Measurements from ENCODE around the gene OR2D3.
"Not testable (repeated sequence)": the region's sequence is repeated elsewhere in the genome, so short reads cannot be mapped to it uniquely, and the experiment has no call there.

The OR2D3 gene, protein sequence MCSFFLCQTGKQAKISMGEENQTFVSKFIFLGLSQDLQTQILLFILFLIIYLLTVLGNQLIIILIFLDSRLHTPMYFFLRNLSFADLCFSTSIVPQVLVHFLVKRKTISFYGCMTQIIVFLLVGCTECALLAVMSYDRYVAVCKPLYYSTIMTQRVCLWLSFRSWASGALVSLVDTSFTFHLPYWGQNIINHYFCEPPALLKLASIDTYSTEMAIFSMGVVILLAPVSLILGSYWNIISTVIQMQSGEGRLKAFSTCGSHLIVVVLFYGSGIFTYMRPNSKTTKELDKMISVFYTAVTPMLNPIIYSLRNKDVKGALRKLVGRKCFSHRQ

DNA sequence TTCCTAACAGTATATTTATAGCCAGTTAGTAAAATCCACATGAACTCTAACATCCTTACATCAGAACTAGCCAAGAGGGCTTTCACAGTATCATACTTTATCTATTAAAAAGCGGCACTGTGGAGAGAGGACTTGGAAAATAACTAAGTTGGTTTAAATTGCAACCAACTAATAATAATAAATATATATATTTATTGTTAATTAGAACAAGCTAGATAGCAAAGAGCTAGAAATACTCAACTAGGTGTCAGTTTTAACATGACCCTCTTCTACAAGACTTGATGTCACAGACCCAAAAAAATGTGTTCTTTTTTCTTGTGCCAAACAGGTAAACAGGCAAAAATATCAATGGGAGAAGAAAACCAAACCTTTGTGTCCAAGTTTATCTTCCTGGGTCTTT lies at the start of gene OR2D3:
TSS of gene OR2D3 (plus strand) at position 301 of the 400 bp plus-strand sequence. CDS start at position 301, 0 bp downstream.
- DNase-seq = no peak

DNA sequence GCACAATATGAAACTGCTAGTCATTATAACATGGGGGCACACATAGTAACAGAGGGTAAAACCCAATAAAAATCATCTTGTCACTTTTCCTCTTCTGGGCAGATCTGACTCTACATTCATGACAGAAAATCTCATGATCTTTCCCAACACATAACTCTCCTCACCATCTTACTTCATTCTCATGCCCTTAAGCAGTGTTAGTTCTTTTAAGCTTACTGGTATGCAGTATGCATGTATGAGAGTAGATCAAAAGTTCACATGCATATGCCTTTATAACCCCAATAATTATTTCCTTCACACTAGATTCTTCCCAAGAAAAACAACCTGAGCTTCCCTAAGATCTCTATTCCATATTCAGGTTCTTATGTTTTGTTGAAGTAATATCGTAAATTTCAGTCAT lies 49.5 kb upstream of the OR2D3 start:
- no peak for DNase-seq

DNA sequence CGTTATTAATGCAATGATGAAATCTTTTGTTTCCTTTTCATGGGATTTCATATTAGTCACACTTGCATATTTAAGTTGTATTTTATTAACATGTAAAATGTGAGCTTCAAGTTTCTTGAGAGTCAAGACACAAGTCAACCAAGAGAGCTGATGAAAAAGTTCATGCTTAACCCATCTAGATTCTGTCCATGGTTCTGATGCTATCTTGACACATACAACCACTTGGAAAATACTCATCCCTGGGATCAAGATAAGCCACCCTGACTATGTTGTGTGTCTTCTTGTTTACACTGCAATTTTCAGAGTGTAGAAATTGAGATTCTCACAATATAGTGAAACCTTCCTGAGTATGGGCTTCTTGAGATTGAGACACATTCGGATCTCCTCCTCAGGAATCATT lies 45.0 kb upstream of the OR2D3 start:
- DNase-seq = no peak

DNA sequence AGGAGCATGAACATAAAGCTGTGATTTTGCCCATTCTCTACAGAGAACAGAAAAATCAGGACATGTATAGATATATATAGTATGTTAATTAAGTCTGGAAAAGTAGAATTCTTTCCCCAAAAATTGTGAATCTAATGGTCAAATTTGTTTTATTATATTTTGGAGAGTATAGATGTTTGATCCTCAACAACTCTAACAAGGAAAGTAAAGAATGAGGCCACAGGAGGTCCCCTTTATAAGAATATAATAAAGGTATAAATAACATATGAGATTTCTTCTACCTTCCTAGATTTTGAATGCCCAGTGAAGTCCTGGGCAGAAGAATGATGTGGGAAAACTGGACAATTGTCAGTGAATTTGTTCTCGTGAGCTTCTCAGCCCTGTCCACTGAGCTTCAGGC lies 44.5 kb upstream of the OR2D3 start, which contains the start of gene OR10A4:
TSS of gene OR10A4 (plus strand) at position 301 of the 400 bp plus-strand sequence. CDS start at position 324, 23 bp downstream.
- no peak for DNase-seq

DNA sequence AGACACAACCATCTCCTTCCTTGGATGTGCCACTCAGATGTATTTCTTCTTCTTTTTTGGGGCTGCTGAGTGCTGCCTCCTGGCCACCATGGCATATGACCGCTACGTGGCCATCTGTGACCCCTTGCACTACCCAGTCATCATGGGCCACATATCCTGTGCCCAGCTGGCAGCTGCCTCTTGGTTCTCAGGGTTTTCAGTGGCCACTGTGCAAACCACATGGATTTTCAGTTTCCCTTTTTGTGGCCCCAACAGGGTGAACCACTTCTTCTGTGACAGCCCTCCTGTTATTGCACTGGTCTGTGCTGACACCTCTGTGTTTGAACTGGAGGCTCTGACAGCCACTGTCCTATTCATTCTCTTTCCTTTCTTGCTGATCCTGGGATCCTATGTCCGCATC lies 43.9 kb upstream of the OR2D3 start:
- no peak for DNase-seq

DNA sequence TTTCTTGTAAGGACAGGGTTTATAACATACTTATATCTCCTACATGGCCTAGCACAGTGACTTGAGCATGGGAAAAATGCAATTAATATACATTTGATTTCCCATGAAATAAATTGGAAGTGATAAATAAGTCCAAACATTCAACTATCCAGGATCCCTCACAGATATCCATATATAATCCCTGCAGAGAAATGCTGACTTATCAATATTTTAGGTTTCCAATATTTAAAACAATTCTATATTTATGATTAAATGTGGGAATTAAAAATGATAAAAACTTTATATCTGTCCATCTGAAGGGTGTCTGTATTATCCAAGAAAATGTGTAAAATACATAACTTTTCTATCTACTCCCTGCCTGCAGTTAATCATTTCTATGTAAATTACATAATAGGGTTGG lies 38.1 kb upstream of the OR2D3 start:
- no peak for DNase-seq

DNA sequence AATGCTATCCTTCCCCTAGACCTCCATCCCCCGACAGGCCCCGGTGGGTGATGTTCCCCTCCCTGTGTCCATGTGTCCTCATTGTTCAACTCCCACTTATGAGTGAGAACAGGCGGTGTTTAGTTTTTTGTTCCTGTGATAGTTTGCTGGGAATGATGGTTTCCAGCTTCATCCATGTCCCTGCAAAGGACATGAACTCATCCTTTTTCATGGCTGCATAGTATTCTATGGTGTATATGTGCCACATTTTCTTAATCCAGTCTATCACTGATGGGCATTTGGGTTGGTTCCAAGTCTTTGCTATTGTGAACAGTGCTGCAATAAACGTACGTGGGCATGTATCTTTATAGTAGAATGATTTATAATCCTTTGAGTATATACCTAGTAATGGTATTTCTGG lies 33.1 kb upstream of the OR2D3 start:
- DNase-seq = not testable (repeated sequence)

DNA sequence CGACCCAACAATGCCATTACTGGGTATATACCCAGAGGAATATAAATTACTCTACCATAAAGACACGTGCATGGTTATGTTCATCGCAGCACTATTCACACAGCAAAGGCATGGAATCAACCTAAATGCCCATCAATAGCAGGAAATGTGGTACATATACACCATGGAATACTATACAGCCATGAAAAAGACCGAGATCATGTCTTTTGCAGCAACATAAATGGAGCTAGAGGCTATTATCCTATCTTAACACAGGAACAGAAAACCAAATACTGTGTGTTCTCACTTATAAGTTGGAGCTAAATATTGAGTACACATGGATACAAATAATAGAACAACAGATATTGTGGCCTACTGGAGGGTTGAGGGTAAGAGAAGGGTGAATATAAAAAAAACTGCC lies 32.0 kb upstream of the OR2D3 start:
- no peak for DNase-seq

DNA sequence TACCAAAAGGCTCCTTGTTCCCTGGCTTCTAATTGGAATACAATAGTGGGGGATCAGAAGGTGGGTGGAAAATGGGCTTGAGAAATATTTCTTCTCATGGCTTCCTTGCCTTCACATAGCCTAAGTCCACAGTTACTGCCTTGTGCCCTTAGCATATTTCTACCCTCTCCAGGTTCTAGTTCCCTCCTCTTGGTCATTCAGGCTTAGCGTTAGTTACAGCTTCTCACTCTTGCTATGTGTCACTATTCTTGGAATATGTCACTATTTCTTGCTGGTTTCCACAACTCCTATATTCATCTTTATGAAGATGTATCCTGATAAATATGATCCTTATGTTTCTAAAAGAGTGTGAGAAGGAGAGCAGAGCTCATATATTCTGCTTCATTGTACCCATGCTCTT lies 31.0 kb upstream of the OR2D3 start:
- DNase-seq = no peak

DNA sequence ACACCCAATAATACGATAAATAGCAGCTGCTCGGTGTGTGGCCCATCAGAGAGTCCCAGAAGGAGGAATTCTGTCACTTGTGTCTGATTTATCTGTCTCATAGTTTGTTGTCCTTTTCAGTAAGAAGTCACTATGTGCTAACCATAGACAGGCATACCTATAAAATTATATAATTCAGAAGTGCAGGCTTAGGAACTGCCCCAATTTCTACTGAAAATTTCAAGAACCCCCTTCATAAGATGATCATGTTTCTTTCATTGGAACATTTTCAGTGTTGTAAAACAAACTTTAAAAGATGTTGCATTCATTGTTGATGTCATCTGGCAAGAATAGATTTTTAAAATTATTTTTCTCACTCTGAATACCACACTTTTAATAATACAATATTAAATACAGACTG lies 28.4 kb upstream of the OR2D3 start, which contains the start of gene OR2D2:
TSS of gene OR2D2 (minus strand) at position 101 of the 400 bp plus-strand sequence. CDS start at position 101, 0 bp downstream.
- no peak for DNase-seq

DNA sequence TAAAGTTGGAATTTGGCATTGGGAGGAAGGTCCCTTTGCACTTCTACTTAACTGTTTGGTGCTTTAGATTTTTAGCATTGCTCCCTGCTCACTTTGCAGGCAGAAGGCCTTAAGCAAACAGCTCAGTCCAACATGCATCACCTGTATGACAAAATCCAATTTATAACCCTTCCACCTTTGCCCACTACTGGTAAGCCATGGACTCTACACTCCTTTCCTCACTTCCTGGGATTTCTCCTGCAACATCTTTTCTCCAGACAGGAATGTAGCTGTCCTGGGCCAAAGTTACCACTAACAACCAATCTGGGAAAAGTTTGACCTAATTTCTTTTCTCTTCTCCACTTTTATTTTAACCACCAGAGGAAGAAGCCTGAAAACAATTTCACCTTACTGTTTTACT lies 26.7 kb upstream of the OR2D3 start:
- no peak for DNase-seq

DNA sequence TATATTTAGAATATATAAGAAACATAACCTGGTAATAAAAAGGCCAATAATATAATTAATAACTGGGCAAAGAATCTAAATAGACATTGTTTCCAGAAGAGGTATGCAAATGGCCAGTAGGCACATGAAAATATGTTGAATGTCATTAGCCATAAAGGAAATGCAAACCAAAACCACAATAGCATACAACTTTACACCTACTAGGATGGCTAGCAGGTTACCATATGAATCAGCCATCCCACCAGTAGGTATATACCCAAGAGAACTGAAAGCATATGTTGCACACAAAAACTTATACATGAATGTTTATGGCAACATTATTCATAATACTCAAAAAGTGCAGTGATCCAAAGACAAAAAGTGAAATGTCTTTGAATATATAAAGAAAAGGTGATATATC lies 25.8 kb upstream of the OR2D3 start:
- DNase-seq = no peak

DNA sequence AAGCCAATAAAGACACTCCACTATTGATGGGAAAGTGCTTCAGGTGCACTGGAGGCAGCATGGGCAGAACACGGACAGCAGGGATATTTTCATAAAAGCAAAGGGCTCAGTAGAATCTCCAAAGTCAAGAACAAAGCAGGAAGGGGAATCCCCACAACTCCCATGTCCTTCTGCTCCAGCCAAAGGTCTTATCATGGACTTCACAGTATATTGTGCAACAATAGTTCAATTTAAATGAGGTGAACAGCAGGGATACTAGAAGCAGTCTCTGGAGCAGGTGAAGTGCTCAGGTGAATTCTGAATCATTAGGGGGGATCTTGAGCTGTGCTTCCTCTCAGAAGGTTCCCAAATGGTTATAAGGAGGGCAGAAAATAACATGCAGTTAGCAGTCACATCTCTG lies 21.9 kb upstream of the OR2D3 start:
- DNase-seq = no peak

DNA sequence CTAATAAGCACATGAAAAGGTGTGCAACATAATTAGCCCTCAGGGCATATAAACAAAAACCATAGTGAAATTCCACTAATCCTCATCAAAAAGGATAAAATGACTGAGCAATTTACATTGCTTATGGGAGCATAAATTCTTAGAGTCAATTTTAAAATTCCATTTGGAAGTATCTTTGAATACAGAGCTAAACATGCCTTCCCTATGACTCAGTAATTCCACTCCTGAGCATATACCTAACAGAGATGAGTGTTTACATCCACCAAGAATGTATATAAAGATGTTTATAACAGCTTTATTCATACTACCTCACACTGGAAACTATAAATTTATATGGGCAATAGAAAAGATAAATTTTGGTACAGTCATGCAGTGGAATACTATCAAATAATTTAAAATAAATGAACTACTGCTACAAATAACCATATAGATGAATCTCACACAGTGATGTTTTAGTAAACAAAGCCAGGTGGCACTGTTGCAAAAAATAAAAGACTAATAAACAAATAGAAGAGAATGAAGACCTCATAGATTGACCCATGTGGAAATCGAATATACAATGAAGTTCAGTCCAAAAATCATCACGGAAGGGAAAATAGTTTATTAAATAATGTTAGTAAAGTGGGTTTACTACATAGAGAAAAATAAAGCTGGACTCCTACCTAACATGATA lies 20.3 kb upstream of the OR2D3 start:
- DNase-seq = no peak

DNA sequence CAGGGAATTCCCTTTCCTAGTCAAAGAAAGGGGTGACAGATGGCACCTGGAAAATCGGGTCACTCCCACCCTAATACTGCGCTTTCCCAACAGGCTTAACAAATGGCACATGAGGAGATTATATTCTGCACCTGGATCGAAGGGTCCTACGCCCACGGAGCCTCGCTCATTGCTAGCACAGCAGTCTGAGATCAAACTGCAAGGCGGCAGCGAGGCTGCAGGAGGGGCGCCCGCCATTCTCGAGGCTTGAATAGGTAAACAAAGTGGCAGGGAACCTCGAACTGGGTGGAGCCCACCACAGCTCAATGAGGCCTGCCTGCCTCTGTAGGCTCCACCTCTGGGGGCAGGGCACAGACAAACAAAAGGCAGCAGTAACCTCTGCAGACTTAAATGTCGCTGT lies 16.0 kb upstream of the OR2D3 start:
- not testable (repeated sequence) for DNase-seq

DNA sequence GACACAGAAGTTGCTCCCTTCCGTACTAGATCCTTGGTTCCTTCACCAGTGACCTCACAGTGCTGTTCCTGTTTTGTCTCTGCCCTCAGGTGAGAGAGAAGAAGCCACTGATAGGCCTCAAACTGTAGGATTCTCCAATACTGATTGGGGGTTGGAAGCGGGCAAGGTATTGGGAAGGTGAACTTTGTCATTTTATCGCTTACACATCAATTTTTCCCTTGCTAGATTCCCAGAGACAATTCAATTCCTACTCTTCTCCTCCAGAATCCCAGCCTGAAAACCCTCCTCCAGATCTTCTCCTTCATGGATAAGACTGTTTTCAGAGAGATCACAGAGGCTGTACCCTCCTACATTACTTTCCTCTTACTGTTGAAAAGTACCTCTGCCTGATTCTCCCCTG lies 9.4 kb upstream of the OR2D3 start:
- no peak for DNase-seq

DNA sequence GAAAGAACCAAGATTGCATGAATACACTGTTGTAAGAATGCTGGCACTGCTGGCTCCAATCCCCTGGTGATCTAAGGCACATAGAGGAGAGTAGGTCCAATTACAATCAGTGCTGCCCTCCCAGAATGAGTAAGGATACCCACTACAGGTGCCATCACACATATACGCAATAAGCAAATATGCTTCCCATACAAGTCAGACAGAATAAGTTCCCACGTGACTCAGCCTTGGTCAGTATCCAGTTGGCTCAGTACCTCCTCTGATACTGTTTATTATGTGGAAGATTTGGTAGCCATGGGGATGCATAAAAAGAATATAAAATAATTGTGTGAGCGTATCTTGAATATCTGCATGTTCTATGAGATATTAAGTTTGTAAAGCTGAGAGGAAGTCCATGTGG lies 8.9 kb upstream of the OR2D3 start:
- DNase-seq = no peak

DNA sequence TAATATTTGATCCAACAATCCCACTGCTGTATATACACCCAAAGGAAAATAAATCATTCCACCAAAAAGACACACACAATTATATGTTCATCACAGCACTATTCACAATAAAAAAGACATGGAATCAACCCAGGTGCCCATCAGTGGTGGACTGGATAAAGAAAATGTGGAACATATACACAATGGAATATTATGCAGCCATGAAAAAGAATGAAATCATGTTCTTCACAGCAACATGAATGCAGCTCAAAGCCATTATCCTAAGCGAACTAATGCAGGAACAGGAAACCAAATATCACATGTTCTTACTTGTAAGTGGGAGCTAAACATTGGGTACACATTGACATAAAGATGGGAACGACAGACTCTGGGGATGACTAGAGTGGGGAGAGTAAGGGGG lies 1.1 kb upstream of the OR2D3 start:
- DNase-seq = no peak

DNA sequence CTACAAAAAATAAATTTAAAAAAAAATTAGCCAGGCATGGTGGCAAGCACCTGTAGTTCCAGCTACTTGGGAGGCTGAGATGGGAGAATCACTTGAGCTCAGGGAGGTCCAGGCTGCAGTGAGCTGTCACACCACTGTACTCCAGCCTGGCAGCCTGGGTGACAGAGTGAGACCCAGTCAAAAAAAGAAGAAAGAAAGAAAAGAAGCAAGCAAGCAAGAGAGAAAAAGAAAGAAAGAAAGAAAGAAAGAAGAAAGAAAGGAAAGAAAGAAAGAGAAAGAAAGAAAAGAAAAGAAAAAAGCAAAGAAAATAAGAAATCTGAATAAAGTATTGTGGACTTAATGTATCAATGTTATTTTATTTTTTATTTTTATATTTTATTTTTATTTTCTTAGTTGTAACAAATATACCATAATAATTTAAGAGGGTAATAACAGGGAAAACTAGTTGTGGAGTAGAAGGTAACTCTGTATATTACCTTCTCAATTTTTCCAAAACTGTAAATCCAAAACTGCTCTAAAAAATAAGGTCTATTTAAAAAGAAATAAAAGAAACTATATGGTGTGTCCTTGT lies 4.3 kb downstream of the OR2D3 start:
- no peak for DNase-seq

DNA sequence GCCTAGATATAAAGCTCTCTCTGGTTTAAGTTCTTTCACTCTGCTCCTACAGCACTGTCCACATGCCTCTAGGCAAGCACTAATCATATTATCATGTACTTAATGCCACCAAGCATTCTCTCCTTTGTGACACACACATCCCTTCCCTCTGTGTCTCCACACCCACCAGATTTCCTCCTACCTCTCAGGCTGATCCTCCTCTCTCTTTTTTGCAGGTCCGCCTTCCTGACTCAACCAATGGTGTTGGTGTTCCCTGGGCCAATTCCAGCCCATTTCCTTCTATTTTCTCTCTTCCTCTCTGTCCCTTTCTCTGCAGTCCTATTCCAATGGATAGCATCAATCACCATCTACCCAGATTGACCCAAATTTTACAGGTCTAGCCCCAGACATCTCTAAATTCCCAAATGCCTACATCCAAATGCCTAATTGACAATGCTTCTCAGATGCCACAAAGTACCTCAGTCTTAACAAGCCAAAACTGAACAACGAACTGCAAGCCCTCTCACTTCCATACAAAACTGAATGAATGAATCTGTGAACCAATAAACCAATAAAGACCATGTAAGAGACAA lies 4.9 kb downstream of the OR2D3 start:
- DNase-seq = no peak

DNA sequence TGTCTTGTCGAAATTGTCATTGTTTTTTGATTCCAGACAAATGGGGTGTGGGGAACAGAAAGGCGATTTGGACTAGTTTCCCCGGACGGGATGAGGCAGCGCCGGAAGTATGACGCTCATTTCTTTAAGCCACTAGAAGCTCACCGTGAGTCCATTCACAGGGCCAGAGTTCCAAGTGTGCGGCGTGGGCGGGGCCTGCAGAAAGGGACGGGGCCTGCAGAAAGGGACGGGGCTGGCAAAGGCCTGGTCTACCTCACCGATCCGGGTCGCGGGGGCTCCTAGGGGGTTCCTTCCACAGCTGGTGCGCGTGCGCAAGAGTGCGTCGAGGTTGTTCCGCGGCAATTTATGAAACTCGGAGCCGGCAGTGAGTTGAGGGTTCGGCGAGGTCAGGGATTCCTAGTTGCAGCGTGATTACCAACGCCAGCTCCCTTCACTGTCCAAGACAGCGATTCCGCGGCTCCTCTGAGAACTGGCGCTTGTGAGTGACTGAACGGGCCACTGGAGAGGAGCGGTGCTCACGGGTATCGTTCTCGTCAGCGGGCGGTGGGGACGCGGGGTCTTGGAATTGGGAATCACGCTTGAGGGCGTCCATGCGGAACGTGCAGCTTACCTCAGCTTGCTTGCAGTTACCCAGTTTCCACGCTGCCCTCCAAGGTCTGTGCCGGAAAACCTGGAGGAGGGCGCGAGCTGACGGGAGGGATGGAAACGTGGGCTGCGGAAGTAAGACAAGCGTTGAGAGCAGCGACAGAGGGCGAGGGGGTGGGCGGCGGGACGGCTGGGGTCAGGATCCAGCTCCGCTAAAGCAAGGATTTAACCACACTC lies 5.6 kb downstream of the OR2D3 start, which contains the start of gene ZNF215:
TSS of gene ZNF215 (plus strand) at position 219 of the 822 bp plus-strand sequence. CDS start 5,847 bp downstream, outside the sequence.
- no peak for DNase-seq

DNA sequence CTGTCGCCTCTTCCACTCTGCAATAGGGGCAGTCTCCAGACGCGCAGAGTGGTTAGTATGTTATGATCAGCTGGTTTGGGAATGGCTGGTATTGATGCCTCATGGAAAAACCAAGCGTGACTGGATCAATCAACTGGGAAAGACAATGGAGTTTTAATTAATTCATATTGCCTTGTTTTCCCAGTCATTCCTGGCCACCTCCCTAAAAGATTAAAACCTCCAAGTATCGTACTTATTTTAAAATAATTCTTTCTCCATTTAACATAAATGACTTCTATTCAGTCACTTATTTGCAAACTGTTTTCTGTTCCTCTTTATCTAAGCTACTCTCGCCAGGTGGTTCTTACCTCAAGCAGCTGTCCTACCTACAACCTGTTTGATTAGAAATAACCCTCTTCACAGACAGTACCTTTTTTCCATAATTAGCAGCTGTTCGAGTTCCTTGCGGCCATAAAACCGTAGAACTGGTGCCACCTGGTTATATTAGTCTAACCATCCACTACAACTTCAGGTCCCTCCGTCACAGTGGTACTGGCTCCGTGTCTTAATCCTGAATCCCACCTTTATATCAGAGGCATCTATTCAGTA lies 6.3 kb downstream of the OR2D3 start:
- DNase-seq = peak; percentile 13

Data from NCI-H2029 (cell line).